SU-DHL-6 (cell line): ENCODE results near the gene FRMD8.

ENCODE experiments used
- H2AFZ ChIP-seq: fragments of 200-600 bp; sonication (generic); 2 replicates; pipeline ENCODE4 v1.6.1; 2014; ENCODE audit warnings: low read depth, mild to moderate bottlenecking, moderate library complexity, mixed read lengths, antibody characterized with exemption, low read length; ENCODE audit not compliant: severe bottlenecking
- H3F3A ChIP-seq: fragments of 200-600 bp; shearing (Covaris generic); 2 replicates; pipeline ENCODE4 v1.6.0; 2016; ENCODE audit warnings: antibody characterized with exemption, mild to moderate bottlenecking; ENCODE audit not compliant: insufficient read depth
- H3K27ac ChIP-seq: fragments of 200-600 bp; sonication (generic); 2 replicates; pipeline ENCODE4 v1.5.1; 2016; ENCODE audit warnings: low read depth, mild to moderate bottlenecking, low read length, moderate library complexity, mixed read lengths
- H3K27me3 ChIP-seq: fragments of 200-600 bp; sonication (generic), shearing (Covaris generic); 2 replicates; pipeline ENCODE4 v1.6.0; 2014; ENCODE audit warnings: mild to moderate bottlenecking, low read length
- H3K36me3 ChIP-seq: fragments of 200-600 bp; sonication (generic); 2 replicates; pipeline ENCODE4 v1.6.1; 2014; ENCODE audit warnings: mild to moderate bottlenecking, low read length, mixed read lengths
- H3K4me2 ChIP-seq: fragments of 300-600, 200-600 bp; shearing (Covaris generic), sonication (generic); 2 replicates; pipeline ENCODE4 v1.6.0; 2014; ENCODE audit warnings: low read length, low read depth, mild to moderate bottlenecking; ENCODE audit not compliant: poor library complexity, severe bottlenecking
- H3K4me3 ChIP-seq: fragments of 200-600 bp; sonication (generic); 2 replicates; pipeline ENCODE4 v1.5.1; 2014; ENCODE audit warnings: antibody characterized with exemption, low read length, mild to moderate bottlenecking, mixed read lengths; ENCODE audit not compliant: insufficient read depth, poor library complexity, severe bottlenecking
- H3K79me2 ChIP-seq: fragments of 200-600 bp; sonication (generic); 2 replicates; pipeline ENCODE4 v1.6.1; 2014; ENCODE audit warnings: mild to moderate bottlenecking, low read length, moderate library complexity; ENCODE audit not compliant: insufficient read depth
- H3K9ac ChIP-seq: fragments of 200-600 bp; sonication (generic); 2 replicates; pipeline ENCODE4 v1.7.0; 2014; ENCODE audit warnings: mild to moderate bottlenecking, low read length
- H3K9me2 ChIP-seq: fragments of 200-600 bp; sonication (generic); replicated peaks from 2 replicates; pipeline ENCODE4 v1.6.1; 2014; ENCODE audit warnings: low read length; ENCODE audit not compliant: insufficient read depth
- H3K9me3 ChIP-seq: fragments of 200-600 bp; sonication (generic); 2 replicates; pipeline ENCODE4 v1.6.1; 2014; ENCODE audit warnings: low read length, mixed read lengths; ENCODE audit not compliant: insufficient read depth
- H4K20me1 ChIP-seq: fragments of 200-600 bp; sonication (generic); 2 replicates; pipeline ENCODE4 v1.6.1; 2014; ENCODE audit warnings: low read depth, mild to moderate bottlenecking, antibody characterized with exemption, low read length, moderate library complexity, mixed read lengths
- EZH2phosphoT487 ChIP-seq: fragments of 200-600 bp; sonication (generic), shearing (Covaris generic); conservative IDR thresholded peaks from 2 replicates; pipeline ENCODE4 v1.6.1; 2018; ENCODE audit warnings: mild to moderate bottlenecking, antibody characterized with exemption, low read length, moderate library complexity, mixed read lengths
- TF ChIP-seq, protein P1 (sequence below): fragments of 200-600 bp; sonication (generic); IDR thresholded peaks from one replicate; pipeline ENCODE4 v1.5.1; 2017; ENCODE audit warnings: antibody characterized with exemption, mild to moderate bottlenecking, low read length, moderate library complexity; ENCODE audit not compliant: insufficient read depth, poor library complexity, severe bottlenecking

FRMD8 gene

DNA sequence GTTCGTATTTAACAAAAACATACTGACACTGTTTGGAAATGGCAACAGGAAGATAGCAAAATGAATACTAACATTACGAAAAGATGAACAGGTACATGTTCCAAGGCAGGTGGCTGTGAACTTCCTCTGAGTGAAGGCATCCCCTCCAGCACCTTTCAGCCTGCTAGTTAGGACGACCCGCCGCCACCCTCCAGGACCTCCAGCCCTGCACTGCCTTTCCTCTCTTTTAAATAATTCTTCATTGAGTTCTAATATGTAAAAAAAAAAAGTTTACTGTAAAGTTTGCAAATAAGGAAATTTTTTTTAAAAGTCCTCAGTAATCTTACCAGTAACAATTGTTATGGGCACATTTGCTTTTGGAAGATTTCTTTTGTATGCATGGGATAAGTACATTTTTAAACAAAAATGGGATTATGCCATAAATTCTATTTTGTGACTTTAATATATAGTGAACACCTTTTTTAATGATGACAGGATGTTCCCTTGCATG, 42.2 kb downstream of the FRMD8 start:
- peak overlapping the region; percentile 99 for H3K9ac ChIP-seq
- no peaks in the 10 kb centered on the region for H3K27me3 ChIP-seq
- no peak overlapping the region for H2AFZ ChIP-seq
- no peaks in the 10 kb centered on the region for H3K9me2 ChIP-seq
- peaks cover 89% of the 10 kb centered on the region for H3K79me2 ChIP-seq
- peak overlapping the region; percentile 25 for H3K4me3 ChIP-seq
- no peak for TF ChIP-seq EZH2phosphoT487
- TF ChIP-seq, protein P1, sequence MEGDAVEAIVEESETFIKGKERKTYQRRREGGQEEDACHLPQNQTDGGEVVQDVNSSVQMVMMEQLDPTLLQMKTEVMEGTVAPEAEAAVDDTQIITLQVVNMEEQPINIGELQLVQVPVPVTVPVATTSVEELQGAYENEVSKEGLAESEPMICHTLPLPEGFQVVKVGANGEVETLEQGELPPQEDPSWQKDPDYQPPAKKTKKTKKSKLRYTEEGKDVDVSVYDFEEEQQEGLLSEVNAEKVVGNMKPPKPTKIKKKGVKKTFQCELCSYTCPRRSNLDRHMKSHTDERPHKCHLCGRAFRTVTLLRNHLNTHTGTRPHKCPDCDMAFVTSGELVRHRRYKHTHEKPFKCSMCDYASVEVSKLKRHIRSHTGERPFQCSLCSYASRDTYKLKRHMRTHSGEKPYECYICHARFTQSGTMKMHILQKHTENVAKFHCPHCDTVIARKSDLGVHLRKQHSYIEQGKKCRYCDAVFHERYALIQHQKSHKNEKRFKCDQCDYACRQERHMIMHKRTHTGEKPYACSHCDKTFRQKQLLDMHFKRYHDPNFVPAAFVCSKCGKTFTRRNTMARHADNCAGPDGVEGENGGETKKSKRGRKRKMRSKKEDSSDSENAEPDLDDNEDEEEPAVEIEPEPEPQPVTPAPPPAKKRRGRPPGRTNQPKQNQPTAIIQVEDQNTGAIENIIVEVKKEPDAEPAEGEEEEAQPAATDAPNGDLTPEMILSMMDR = no peak
- H3K9me3 ChIP-seq = no peaks in the 10 kb centered on the region
- peak overlapping the region; percentile 98 for H3K27ac ChIP-seq
- H3F3A ChIP-seq = peaks cover 99% of the 10 kb centered on the region
- H3K36me3 ChIP-seq = peaks cover 9% of the 10 kb centered on the region
- no peaks in the 10 kb centered on the region for H4K20me1 ChIP-seq
- H3K4me2 ChIP-seq = peak overlapping the region; percentile 98

DNA sequence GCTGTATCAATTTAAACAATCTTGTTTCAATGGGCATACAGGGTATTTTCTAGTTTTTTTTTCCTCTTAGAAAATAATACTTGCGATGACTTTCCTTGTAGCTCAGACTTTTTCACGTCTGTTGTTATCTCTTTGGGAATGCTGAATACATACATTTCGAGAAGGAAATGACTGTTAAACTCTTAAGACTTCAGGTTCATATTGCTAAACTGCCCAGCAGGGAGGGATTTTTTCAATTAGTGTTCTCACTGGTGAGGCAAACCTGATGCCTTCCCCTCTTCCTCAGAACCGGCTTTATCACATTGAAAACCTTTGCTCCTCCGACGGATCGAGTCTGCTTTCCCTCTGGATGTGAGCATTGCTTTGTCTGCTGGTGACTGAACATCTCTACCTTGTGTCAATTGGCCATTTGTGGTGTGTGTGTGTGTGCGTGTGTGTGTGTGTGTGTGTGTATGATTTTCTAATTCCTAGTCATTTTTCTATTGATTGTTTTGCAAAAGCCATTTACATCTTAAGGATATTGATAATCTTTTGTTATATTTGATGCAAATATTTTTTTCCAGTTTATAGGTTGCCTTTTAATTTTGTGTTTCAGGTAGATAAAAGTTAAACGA, 42.7 kb downstream of the FRMD8 start:
- H3K27ac ChIP-seq = peak overlapping the region; percentile 98

GRCh38 chr11:65429724-65430405, 43.4 kb downstream of the FRMD8 start:
- Histone ChIP-seq H4K20me1 (no peaks in the 10 kb centered on the region), H3K4me3 (peak overlapping the region; percentile 25), H3K9me3 (no peaks in the 10 kb centered on the region), H3K79me2 (peaks cover 76% of the 10 kb centered on the region), H3K9me2 (no peaks in the 10 kb centered on the region), H3F3A (peaks cover 98% of the 10 kb centered on the region), H3K9ac (peak overlapping the region; percentile 99), H3K4me2 (peak overlapping the region; percentile 98), H3K36me3 (peaks cover 13% of the 10 kb centered on the region), H2AFZ (no peak overlapping the region), H3K27me3 (no peaks in the 10 kb centered on the region), H3K27ac (peak overlapping the region; percentile 98)
- no peak for TF ChIP-seq EZH2phosphoT487
- TF ChIP-seq, protein P1 = no peak

More for the DNA sequence above, 42.7 kb downstream of the FRMD8 start:
- H3K4me3 ChIP-seq = peak overlapping the region; percentile 25
- no peaks in the 10 kb centered on the region for H3K9me3 ChIP-seq
- peak overlapping the region; percentile 99 for H3K9ac ChIP-seq
- H3K79me2 ChIP-seq = peaks cover 83% of the 10 kb centered on the region
- peak overlapping the region; percentile 98 for H3K4me2 ChIP-seq
- no peaks in the 10 kb centered on the region for H3K9me2 ChIP-seq
- no peaks in the 10 kb centered on the region for H4K20me1 ChIP-seq
- H2AFZ ChIP-seq = no peak overlapping the region
- peaks cover 13% of the 10 kb centered on the region for H3K36me3 ChIP-seq
- no peaks in the 10 kb centered on the region for H3K27me3 ChIP-seq
- peaks cover 98% of the 10 kb centered on the region for H3F3A ChIP-seq
- TF ChIP-seq EZH2phosphoT487 = no peak
- TF ChIP-seq, protein P1 = no peak
